H1 (cell line): ENCODE data around the gene KIDINS220. TPM values are rescaled to one million over a fixed set of nuclear protein-coding genes. Genes with fewer than 3 reads are reported as not detected.

Source experiments
- CTCF ChIA-PET: fragments of 300-600 bp; sonication (Branson Sonifier 250); formaldehyde crosslinking; loops from one replicate; lab custom pipeline; 2021; ENCODE audit not compliant: partially characterized antibody; lab: Charles Lee
- POLR2A ChIA-PET: fragments of 300-600 bp; sonication (Branson Sonifier 250); formaldehyde crosslinking; loops from one replicate; lab custom pipeline; 2021; ENCODE audit warnings: inconsistent platforms; ENCODE audit not compliant: partially characterized antibody; lab: Charles Lee
- DNase-seq, 2 experiments: peaks; one replicate each; pipeline versions ENCODE4 v3.0.0 to v3.0.0-alpha.2; 2010 to 2022; ENCODE audit warnings: low spot score in 2 of 2, low read depth in 1 of 2, mixed read lengths in 1 of 2
- FAIRE-seq: peaks from 2 replicates; lab custom pipeline; 2011; peaks lifted over from hg19 to GRCh38; lab: Jason Lieb, UNC
- H2AFZ ChIP-seq: 2 replicates; pipeline ENCODE4 v1.8.1; 2012; ENCODE audit warnings: low read length, inconsistent platforms
- H2AK5ac ChIP-seq: 2 replicates; pipeline ENCODE4 v1.6.1; 2013; ENCODE audit warnings: low read depth, low read length
- H2BK120ac ChIP-seq: replicated peaks from 2 replicates; pipeline ENCODE3; 2013; ENCODE audit warnings: low read depth, low read length, inconsistent platforms
- H2BK12ac ChIP-seq: 2 replicates; pipeline ENCODE4 v1.6.1; 2013; ENCODE audit warnings: low read depth, low read length
- H2BK15ac ChIP-seq: 2 replicates; pipeline ENCODE4 v1.6.1; 2013; ENCODE audit warnings: low read length
- H2BK20ac ChIP-seq: 2 replicates; pipeline ENCODE4 v1.6.1; 2013; ENCODE audit warnings: low read length
- H2BK5ac ChIP-seq: 2 replicates; pipeline ENCODE4 v1.6.1; 2013; ENCODE audit warnings: low read depth, low read length
- H3K14ac ChIP-seq: 2 replicates; pipeline ENCODE4 v1.6.1; 2013; ENCODE audit warnings: inconsistent platforms; ENCODE audit not compliant: insufficient read length
- H3K18ac ChIP-seq: 2 replicates; pipeline ENCODE4 v1.6.1; 2013; ENCODE audit warnings: low read length; ENCODE audit errors: extremely low read depth
- H3K23ac ChIP-seq: 2 replicates; pipeline ENCODE4 v1.6.1; 2013; ENCODE audit warnings: inconsistent platforms; ENCODE audit not compliant: insufficient read length
- H3K23me2 ChIP-seq: 2 replicates; pipeline ENCODE4 v1.6.1; 2013; ENCODE audit warnings: low read depth, low read length
- H3K27ac ChIP-seq: 2 replicates; pipeline ENCODE4 v1.6.1; 2011; ENCODE audit warnings: low read depth, low read length, inconsistent platforms
- H3K27me3 ChIP-seq, 4 experiments: replicated peaks in 1 of 4; 1 replicate in 1 of 4; 2 replicates in 3 of 4; pipeline versions ENCODE4 v1.6.1 to v1.8.1; 2011 to 2013; ENCODE audit warnings: low read length in 3 of 4, mild to moderate bottlenecking in 3 of 4, inconsistent platforms in 2 of 4, mixed read lengths in 2 of 4, moderate library complexity in 1 of 4; ENCODE audit not compliant: control insufficient read depth in 3 of 4, insufficient read depth in 3 of 4; ENCODE audit errors: extremely low read depth in 1 of 4
- H3K36me3 ChIP-seq, 4 experiments: 2 replicates each; pipeline versions ENCODE4 v1.6.1 to v1.8.1; 2011 to 2013; ENCODE audit warnings: mild to moderate bottlenecking in 4 of 4, low read length in 3 of 4, moderate library complexity in 2 of 4, control low read depth in 1 of 4, inconsistent platforms in 1 of 4; ENCODE audit not compliant: insufficient read depth in 4 of 4, control insufficient read depth in 2 of 4
- H3K4ac ChIP-seq: replicated peaks from 2 replicates; pipeline ENCODE3; 2013; ENCODE audit warnings: low read length, low read depth, mixed read lengths, inconsistent platforms; ENCODE audit not compliant: insufficient read length
- H3K4me1 ChIP-seq, 4 experiments: replicated peaks in 1 of 4; 1 replicate in 1 of 4; 2 replicates in 3 of 4; pipeline versions ENCODE4 v1.6.1 to v1.8.1; 2011 to 2013; ENCODE audit warnings: low read length in 3 of 4, inconsistent platforms in 2 of 4, mixed read lengths in 1 of 4; ENCODE audit not compliant: insufficient read depth in 4 of 4, control insufficient read depth in 3 of 4
- H3K4me2 ChIP-seq, 2 experiments: 2 replicates each; pipeline versions ENCODE4 v1.6.1 to v1.8.1; 2011 to 2013; ENCODE audit warnings: low read depth in 2 of 2, low read length in 2 of 2, control low read depth in 1 of 2, inconsistent platforms in 1 of 2, mild to moderate bottlenecking in 1 of 2; ENCODE audit not compliant: insufficient read depth in 1 of 2
- H3K4me3 ChIP-seq, 4 experiments: fragments of 200-600, 300-600 bp in 1 of 4; sonication (generic), shearing (Covaris generic), sonication (Bioruptor Twin) in 1 of 4; 2 replicates each; pipeline versions ENCODE4 v1.5.1 to v1.8.1; 2011 to 2016; ENCODE audit warnings: low read length in 4 of 4, low read depth in 3 of 4, control low read depth in 2 of 4, inconsistent platforms in 2 of 4, mild to moderate bottlenecking in 2 of 4, mixed read lengths in 1 of 4, moderate library complexity in 1 of 4; ENCODE audit not compliant: insufficient read depth in 2 of 4; ENCODE audit errors: extremely low read depth in 1 of 4
- H3K56ac ChIP-seq: replicated peaks from 2 replicates; pipeline ENCODE3; 2013; ENCODE audit warnings: low read depth, mild to moderate bottlenecking, mixed read lengths, low read length, inconsistent platforms; ENCODE audit not compliant: insufficient read length
- H3K79me1 ChIP-seq: 2 replicates; pipeline ENCODE4 v1.6.1; 2013; ENCODE audit warnings: low read depth, low read length, control low read depth
- H3K79me2 ChIP-seq, 2 experiments: 2 replicates each; pipeline versions ENCODE4 v1.6.1 to v1.8.1; 2012 to 2013; ENCODE audit warnings: low read length in 2 of 2, mild to moderate bottlenecking in 2 of 2, inconsistent platforms in 1 of 2; ENCODE audit not compliant: insufficient read depth in 2 of 2, control insufficient read depth in 1 of 2
- H3K9ac ChIP-seq, 4 experiments: replicated peaks in 1 of 4; 1 replicate in 1 of 4; 2 replicates in 3 of 4; pipeline versions ENCODE4 v1.6.1 to v1.8.1; 2011 to 2013; ENCODE audit warnings: low read depth in 3 of 4, low read length in 3 of 4, control low read depth in 2 of 4, mild to moderate bottlenecking in 2 of 4, moderate library complexity in 2 of 4, inconsistent platforms in 1 of 4; ENCODE audit errors: extremely low read depth in 1 of 4
- H3K9me3 ChIP-seq, 2 experiments: 2 replicates each; pipeline versions ENCODE4 v1.6.1 to v1.8.1; 2012 to 2013; ENCODE audit warnings: mild to moderate bottlenecking in 2 of 2, moderate library complexity in 2 of 2, control low read depth in 1 of 2, inconsistent platforms in 1 of 2, low read depth in 1 of 2, low read length in 1 of 2, mixed read lengths in 1 of 2; ENCODE audit not compliant: insufficient read depth in 2 of 2
- H4K20me1 ChIP-seq, 2 experiments: replicated peaks in 1 of 2; 2 replicates each; pipeline versions ENCODE3 to v1.8.1; 2011 to 2013; ENCODE audit warnings: inconsistent platforms in 2 of 2, low read length in 2 of 2, mild to moderate bottlenecking in 1 of 2; ENCODE audit not compliant: insufficient read depth in 2 of 2, control insufficient read depth in 1 of 2
- H4K5ac ChIP-seq: 2 replicates; pipeline ENCODE4 v1.6.1; 2013; ENCODE audit warnings: low read length, low read depth, mixed read lengths, inconsistent platforms; ENCODE audit not compliant: insufficient read length
- H4K8ac ChIP-seq: 2 replicates; pipeline ENCODE4 v1.8.0; 2013; ENCODE audit warnings: mild to moderate bottlenecking, moderate library complexity, low read length, inconsistent platforms; ENCODE audit not compliant: insufficient read depth; ENCODE audit errors: extremely low read depth
- H4K91ac ChIP-seq: replicated peaks from 2 replicates; pipeline ENCODE3; 2013; ENCODE audit warnings: low read length, mixed read lengths, inconsistent platforms; ENCODE audit not compliant: insufficient read length
- CEBPB ChIP-seq: IDR thresholded peaks from 2 replicates; pipeline ENCODE4 v1.6.1; 2012; ENCODE audit warnings: low read depth, low read length
- EGR1 ChIP-seq: IDR thresholded peaks from 2 replicates; pipeline ENCODE4 v1.6.1; 2011; ENCODE audit warnings: low read depth, low read length, borderline replicate concordance
- FOSL1 ChIP-seq: IDR thresholded peaks from 2 replicates; pipeline ENCODE4 v1.6.1; 2011; ENCODE audit warnings: mild to moderate bottlenecking, low read depth, low read length, moderate library complexity; ENCODE audit not compliant: insufficient read depth
- GABPA ChIP-seq: IDR thresholded peaks from 2 replicates; pipeline ENCODE4 v1.6.1; 2011; ENCODE audit warnings: mild to moderate bottlenecking, low read length, moderate library complexity, borderline replicate concordance; ENCODE audit not compliant: insufficient read depth
- JUND ChIP-seq: IDR thresholded peaks from 2 replicates; pipeline ENCODE4 v1.6.1; 2011; ENCODE audit warnings: mild to moderate bottlenecking, improper control_type of control experiment, low read length
- SIRT6 ChIP-seq: IDR thresholded peaks from one replicate; pipeline ENCODE4 v1.7.1; 2012; ENCODE audit warnings: low read length, inconsistent platforms
- SIX5 ChIP-seq: IDR thresholded peaks from 2 replicates; pipeline ENCODE4 v1.6.1; 2011; ENCODE audit warnings: mild to moderate bottlenecking, low read depth, low read length
- TAF1 ChIP-seq: IDR thresholded peaks from 2 replicates; pipeline ENCODE4 v1.6.1; 2011; ENCODE audit warnings: mild to moderate bottlenecking, low read depth, low read length
- USF2 ChIP-seq: IDR thresholded peaks from 2 replicates; pipeline ENCODE4 v1.6.1; 2011; ENCODE audit warnings: low read length, improper control_type of control experiment
- WGBS, 2 experiments: shearing (Covaris generic) in 1 of 2; methylation state at CpG; one replicate each; pipeline versions ENCODE4 v1.1.6 to v1.1.7; 2013 to 2015; ENCODE audit warnings: low lambda C conversion rate in 2 of 2, mixed read lengths in 2 of 2, inconsistent platforms in 1 of 2, low coverage in 1 of 2, missing lambda C conversion rate in 1 of 2; ENCODE audit not compliant: insufficient replicate concordance in 2 of 2, insufficient coverage in 1 of 2, insufficient read length in 1 of 2; ENCODE audit errors: extremely low coverage in 1 of 2, missing lambda C conversion rate in 1 of 2; 5-methylcytosine and 5-hydroxymethylcytosine counted together
- polyA plus RNA-seq, 7 experiments: library from polyadenylated mRNA; depleted of rRNA in 3 of 7; stranded (reverse) in 5 of 7; unstranded in 2 of 7; fragments of >200 nt in 5 of 7; fragments of 200-250 nt in 2 of 7; gene quantifications; 1 replicate in 5 of 7; 2 replicates in 1 of 7; 4 replicates in 1 of 7; pipeline versions ENCODE4 v1.2.1 to v1.2.3, GENCODE V29; 2011 to 2013; ENCODE audit warnings: missing spikeins in 2 of 7, mixed read lengths in 2 of 7
- total RNA-seq: library from RNA; stranded (reverse); fragmentation: NEBNext Ultra II Directional; extraction: Animal tissue kit (Norgen Biotek cat#: 25700); gene quantifications from 2 replicates; pipeline ENCODE4 v1.2.1, GENCODE V29; 2021

Gene KIDINS220
- total and polyA plus RNA-seq, 2 of the 8 experiments (the other 6 are each of a cell fraction or from before 2014, with no cell fraction given) = 21.2 to 27.1 TPM

- Histone ChIP-seq H2BK120ac (no peak overlapping the region), H3K79me1 (no peaks in the 10 kb centered on the region), H2BK20ac (no peak overlapping the region), H2BK15ac (no peak overlapping the region), H3K4me1 (no peaks in the 10 kb centered on the region), H4K20me1 (peaks cover 0 to 2% of the 10 kb centered on the region in 2 experiments), H2BK5ac (no peak overlapping the region), H2AFZ (no peak overlapping the region), H3K23ac (no peak overlapping the region), H3K14ac (no peak overlapping the region), H3K23me2 (no peaks in the 10 kb centered on the region), H3K79me2 (no peaks in the 10 kb centered on the region), H3K4ac (no peak overlapping the region), H4K5ac (no peak overlapping the region), H3K4me2 (no peak overlapping the region), H2AK5ac (no peak overlapping the region)
- POLR2A ChIA-PET = no interaction called here
- WGBS, 2 experiments = 92% methylated on average over 5 of the region's 5 CpGs; no CpG with 5 or more reads in 1 of the 2 experiments
- FAIRE-seq (no peak), DNase-seq (no peak)
- CTCF ChIA-PET = no interaction called here
- TF ChIP-seq TAF1 (no peak), JUND (no peak), EGR1 (no peak), CEBPB (no peak), SIRT6 (no peak), USF2 (no peak), GABPA (no peak), SIX5 (no peak), FOSL1 (no peak)
- TF ChIP-seq, all 59 proteins: peak for 0
- Histone ChIP-seq H3K27ac (no peak overlapping the region), H4K8ac (no peak overlapping the region), H3K56ac (no peak overlapping the region), H3K4me3 (no peak overlapping the region), H3K18ac (no peak overlapping the region), H3K36me3 (peaks cover 0 to 14% (median 1%) of the 10 kb centered on the region in 4 experiments; a peak in 2 of 8 replicates), H3K9ac (no peak overlapping the region), H3K9me3 (no peaks in the 10 kb centered on the region), H4K91ac (no peak overlapping the region), H2BK12ac (no peak overlapping the region), H3K27me3 (no peaks in the 10 kb centered on the region)
Measured at GRCh38 chr2:8786463-8786862, 51.0 kb downstream of the KIDINS220 start.
